Measurements from ENCODE around the gene NANOGP8.

NANOGP8 gene

GRCh38 chr15:35120173-35120572 lies 35.1 kb upstream of the NANOGP8 start:
- Histone ChIP-seq H3K79me2 (ENCODE audit: low read length) (no peaks in the 10 kb centered on the region), H4K20me1 (ENCODE audit: insufficient read depth, low read length) (no peaks in the 10 kb centered on the region), H3K9ac (ENCODE audit: low read length) (no peak overlapping the region), H3K4me3 (ENCODE audit: low read length) (no peak overlapping the region), H3K9me3 (ENCODE audit: insufficient read depth, low read length) (no peaks in the 10 kb centered on the region), H3K4me1 (ENCODE audit: low read length) (no peaks in the 10 kb centered on the region), H2AFZ (ENCODE audit: low read depth, low read length) (no peak overlapping the region), H3K36me3 (replicated peaks; ENCODE audit: low read depth, low read length) (no peaks in the 10 kb centered on the region), H3K27ac (ENCODE audit: low read length) (no peak overlapping the region), H3K27me3 (ENCODE audit: low read depth, low read length) (no peaks in the 10 kb centered on the region), H3K4me2 (ENCODE audit: low read length) (no peak overlapping the region)
- TF ChIP-seq EZH2phosphoT487 (IDR thresholded peaks at IDR 0.05; ENCODE audit: low read depth), result no peak
- TF ChIP-seq, protein P1, sequence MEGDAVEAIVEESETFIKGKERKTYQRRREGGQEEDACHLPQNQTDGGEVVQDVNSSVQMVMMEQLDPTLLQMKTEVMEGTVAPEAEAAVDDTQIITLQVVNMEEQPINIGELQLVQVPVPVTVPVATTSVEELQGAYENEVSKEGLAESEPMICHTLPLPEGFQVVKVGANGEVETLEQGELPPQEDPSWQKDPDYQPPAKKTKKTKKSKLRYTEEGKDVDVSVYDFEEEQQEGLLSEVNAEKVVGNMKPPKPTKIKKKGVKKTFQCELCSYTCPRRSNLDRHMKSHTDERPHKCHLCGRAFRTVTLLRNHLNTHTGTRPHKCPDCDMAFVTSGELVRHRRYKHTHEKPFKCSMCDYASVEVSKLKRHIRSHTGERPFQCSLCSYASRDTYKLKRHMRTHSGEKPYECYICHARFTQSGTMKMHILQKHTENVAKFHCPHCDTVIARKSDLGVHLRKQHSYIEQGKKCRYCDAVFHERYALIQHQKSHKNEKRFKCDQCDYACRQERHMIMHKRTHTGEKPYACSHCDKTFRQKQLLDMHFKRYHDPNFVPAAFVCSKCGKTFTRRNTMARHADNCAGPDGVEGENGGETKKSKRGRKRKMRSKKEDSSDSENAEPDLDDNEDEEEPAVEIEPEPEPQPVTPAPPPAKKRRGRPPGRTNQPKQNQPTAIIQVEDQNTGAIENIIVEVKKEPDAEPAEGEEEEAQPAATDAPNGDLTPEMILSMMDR (IDR thresholded peaks at IDR 0.05; ENCODE audit: low read depth, low read length), result no peak

- Histone ChIP-seq H3K36me3 (replicated peaks; ENCODE audit: low read depth, low read length) (no peaks in the 10 kb centered on the region), H3K4me3 (ENCODE audit: low read length) (no peak overlapping the region), H2AFZ (ENCODE audit: low read depth, low read length) (no peak overlapping the region), H3K4me2 (ENCODE audit: low read length) (no peak overlapping the region), H3K27me3 (ENCODE audit: low read depth, low read length) (no peaks in the 10 kb centered on the region), H3K79me2 (ENCODE audit: low read length) (no peaks in the 10 kb centered on the region), H3K9me3 (ENCODE audit: insufficient read depth, low read length) (no peaks in the 10 kb centered on the region), H4K20me1 (ENCODE audit: insufficient read depth, low read length) (no peaks in the 10 kb centered on the region), H3K27ac (ENCODE audit: low read length) (no peak overlapping the region), H3K9ac (ENCODE audit: low read length) (no peak overlapping the region), H3K4me1 (ENCODE audit: low read length) (no peaks in the 10 kb centered on the region)
- TF ChIP-seq, protein P1 (IDR thresholded peaks at IDR 0.05; ENCODE audit: low read depth, low read length), result no peak
- TF ChIP-seq EZH2phosphoT487 (IDR thresholded peaks at IDR 0.05; ENCODE audit: low read depth), result no peak
Observed at GRCh38 chr15:35118960-35119359, 33.9 kb upstream of the NANOGP8 start.

- Histone ChIP-seq H2AFZ (ENCODE audit: low read depth, low read length) (no peak overlapping the region), H3K4me3 (ENCODE audit: low read length) (no peak overlapping the region), H3K79me2 (ENCODE audit: low read length) (no peaks in the 10 kb centered on the region), H4K20me1 (ENCODE audit: insufficient read depth, low read length) (no peaks in the 10 kb centered on the region), H3K4me1 (ENCODE audit: low read length) (no peaks in the 10 kb centered on the region), H3K36me3 (replicated peaks; ENCODE audit: low read depth, low read length) (no peaks in the 10 kb centered on the region), H3K27me3 (ENCODE audit: low read depth, low read length) (no peaks in the 10 kb centered on the region), H3K9ac (ENCODE audit: low read length) (no peak overlapping the region), H3K27ac (ENCODE audit: low read length) (no peak overlapping the region), H3K4me2 (ENCODE audit: low read length) (no peak overlapping the region), H3K9me3 (ENCODE audit: insufficient read depth, low read length) (no peaks in the 10 kb centered on the region)
- no peak for TF ChIP-seq EZH2phosphoT487 (IDR thresholded peaks at IDR 0.05; ENCODE audit: low read depth)
- TF ChIP-seq, protein P1 (IDR thresholded peaks at IDR 0.05; ENCODE audit: low read depth, low read length), result no peak
Observed at GRCh38 chr15:35117543-35118265, 32.6 kb upstream of the NANOGP8 start.

GRCh38 chr15:35115155-35115725 lies 30.1 kb upstream of the NANOGP8 start:
- Histone ChIP-seq H3K4me2 (ENCODE audit: low read length) (no peak overlapping the region), H3K9ac (ENCODE audit: low read length) (no peak overlapping the region), H3K36me3 (replicated peaks; ENCODE audit: low read depth, low read length) (no peaks in the 10 kb centered on the region), H3K4me3 (ENCODE audit: low read length) (no peak overlapping the region), H3K27me3 (ENCODE audit: low read depth, low read length) (no peaks in the 10 kb centered on the region), H3K79me2 (ENCODE audit: low read length) (no peaks in the 10 kb centered on the region), H3K4me1 (ENCODE audit: low read length) (no peaks in the 10 kb centered on the region), H3K9me3 (ENCODE audit: insufficient read depth, low read length) (no peaks in the 10 kb centered on the region), H4K20me1 (ENCODE audit: insufficient read depth, low read length) (no peaks in the 10 kb centered on the region), H3K27ac (ENCODE audit: low read length) (no peak overlapping the region), H2AFZ (ENCODE audit: low read depth, low read length) (no peak overlapping the region)
- TF ChIP-seq, protein P1 (IDR thresholded peaks at IDR 0.05; ENCODE audit: low read depth, low read length), result no peak
- TF ChIP-seq EZH2phosphoT487 (IDR thresholded peaks at IDR 0.05; ENCODE audit: low read depth), result no peak

Measured in OCI-LY3 (cell line).